NCI-H2107 treated with DMSO at 0.1 percent for 48 hours (cell line): ENCODE results near the gene LZTS2.

Experiments
- DNase-seq: peaks from one replicate; lab custom pipeline; 2025; ENCODE audit not compliant: unreplicated experiment; lab: John Stamatoyannopoulos, UW

LZTS2 gene

GRCh38 chr10:101050208-101051069 is 50.8 kb downstream of the LZTS2 start:
- DNase-seq: peak; percentile 77

- DNase-seq: no peak
Observed at GRCh38 chr10:101052285-101052684, 52.7 kb downstream of the LZTS2 start.

GRCh38 chr10:101053516-101053915 is 53.9 kb downstream of the LZTS2 start:
- DNase-seq: no peak

- no peak for DNase-seq
Observed at GRCh38 chr10:101054351-101054750, 54.7 kb downstream of the LZTS2 start.

GRCh38 chr10:101054876-101055275 is 55.3 kb downstream of the LZTS2 start:
- DNase-seq: no peak

GRCh38 chr10:101055411-101055810 is 55.8 kb downstream of the LZTS2 start:
- DNase-seq: no peak

GRCh38 chr10:101056365-101057151 is 57.0 kb downstream of the LZTS2 start:
- no peak for DNase-seq
